K562 (cell line): Measurements from ENCODE around the gene SMAD3. TPM values are rescaled to one million over a fixed set of nuclear protein-coding genes. Genes with fewer than 3 reads are reported as not detected.

Source experiments
- ATAC-seq: fragments of 200-7000 bp; cut with Tn5 transposase; 3 replicates; pipeline ENCODE4 v1.9.1; 2020; ENCODE audit warnings: moderate library complexity
- BruUV-seq: library from RNA; stranded (reverse); fragments of 400-500 nt; replicated peaks from 2 replicates; lab custom pipeline; 2021; lab: Mats Ljungman, UMichigan
- CTCF ChIA-PET: fragments of 300-600 bp; formaldehyde crosslinking; extraction: SDS; loops from one replicate; lab custom pipeline; 2021; ENCODE audit warnings: low intra/inter-chr PET ratio; lab: Yijun Ruan, JAX
- POLR2A ChIA-PET: fragments of 300-600, 350-650 bp; sonication (Branson Sonifier 250); formaldehyde crosslinking; extraction: SDS; loops from one replicate; lab custom pipeline; 2021; ENCODE audit warnings: antibody characterized with exemption, inconsistent platforms; lab: Yijun Ruan, JAX
- DNase-seq, 4 experiments: peaks; one replicate each; pipeline versions ENCODE4 v3.0.0 to v3.0.0-alpha.2; 2011 to 2018; ENCODE audit warnings: low spot score in 3 of 4, mixed read lengths in 3 of 4; ENCODE audit errors: extremely low read depth in 1 of 4
- FAIRE-seq: peaks from 2 replicates; lab custom pipeline; 2011; peaks lifted over from hg19 to GRCh38; lab: Jason Lieb, UNC
- H2AFZ ChIP-seq: 2 replicates; pipeline ENCODE4 v1.6.0; 2011; ENCODE audit warnings: low read depth, low read length, control low read depth, inconsistent platforms
- H3K27ac ChIP-seq: fragments of 200-600 bp; 3 replicates; pipeline ENCODE4 v1.8.0; 2011; ENCODE audit warnings: low read depth, mild to moderate bottlenecking, control low read depth, inconsistent platforms, low read length, moderate library complexity, mixed read lengths; ENCODE audit errors: extremely low read depth
- H3K27me3 ChIP-seq, 2 experiments: fragments of 300-600 bp in 1 of 2; 2 replicates in 1 of 2; 3 replicates in 1 of 2; pipeline versions ENCODE4 v1.6.0 to v1.8.0; 2011; ENCODE audit warnings: inconsistent platforms in 2 of 2, low read length in 2 of 2, mild to moderate bottlenecking in 1 of 2, mixed read lengths in 1 of 2, moderate library complexity in 1 of 2; ENCODE audit not compliant: control insufficient read depth in 2 of 2, insufficient read depth in 2 of 2
- H3K36me3 ChIP-seq: fragments of 300-600 bp; 3 replicates; pipeline ENCODE4 v1.8.0; 2011; ENCODE audit warnings: mild to moderate bottlenecking, low read length, inconsistent platforms; ENCODE audit not compliant: control insufficient read depth, insufficient read depth
- H3K4me1 ChIP-seq, 2 experiments: fragments of 200-600 bp in 1 of 2; replicated peaks in 1 of 2; 2 replicates in 1 of 2; 3 replicates in 1 of 2; pipeline versions ENCODE4 v1.5.1 to v1.8.0; 2011; ENCODE audit warnings: inconsistent platforms in 2 of 2, low read length in 2 of 2, mild to moderate bottlenecking in 1 of 2, mixed read lengths in 1 of 2, moderate library complexity in 1 of 2; ENCODE audit not compliant: control insufficient read depth in 2 of 2, insufficient read depth in 2 of 2
- H3K4me2 ChIP-seq: 2 replicates; pipeline ENCODE4 v1.6.1; 2011; ENCODE audit warnings: low read length, control low read depth, inconsistent platforms, mixed read lengths; ENCODE audit not compliant: insufficient read depth
- H3K4me3 ChIP-seq: fragments of 200-600 bp; sonication (generic), shearing (Covaris generic); 2 replicates; pipeline ENCODE4 v1.5.1; 2016; ENCODE audit warnings: control low read depth, inconsistent platforms
- H3K79me2 ChIP-seq: fragments of 200-600 bp; 3 replicates; pipeline ENCODE4 v1.8.0; 2011; ENCODE audit warnings: low read length, inconsistent platforms; ENCODE audit not compliant: control insufficient read depth, insufficient read depth
- H3K9ac ChIP-seq, 2 experiments: 2 replicates each; pipeline versions ENCODE4 v1.6.0 to v1.6.1; 2011; ENCODE audit warnings: low read depth in 2 of 2, low read length in 2 of 2, control low read depth in 1 of 2, inconsistent platforms in 1 of 2, mild to moderate bottlenecking in 1 of 2, mixed read lengths in 1 of 2; ENCODE audit not compliant: insufficient read depth in 1 of 2
- H3K9me1 ChIP-seq: one replicate; pipeline ENCODE4 v1.6.0; 2011; ENCODE audit warnings: inconsistent platforms, mild to moderate bottlenecking, low read length, moderate library complexity; ENCODE audit not compliant: control insufficient read depth, insufficient read depth
- H3K9me3 ChIP-seq: replicated peaks from 2 replicates; pipeline ENCODE4 v1.5.1; 2011; ENCODE audit warnings: low read depth, low read length, inconsistent platforms; ENCODE audit not compliant: control insufficient read depth, insufficient read depth
- H4K20me1 ChIP-seq: replicated peaks from 2 replicates; pipeline ENCODE4 v1.6.1; 2011; ENCODE audit warnings: low read length, inconsistent platforms, mixed read lengths; ENCODE audit not compliant: control insufficient read depth, insufficient read depth
- CTBP1 ChIP-seq: fragments of 450-650 bp; IDR thresholded peaks from 2 replicates; pipeline ENCODE4 v1.6.1; 2016; ENCODE audit warnings: borderline replicate concordance
- KLF13 ChIP-seq: fragments of 450-650 bp; IDR thresholded peaks from 2 replicates; pipeline ENCODE4 v1.6.1; 2016; ENCODE audit warnings: missing genetic modification characterization, low read depth, mild to moderate bottlenecking, missing compliant biosample characterization, moderate library complexity, borderline replicate concordance
- ZNF23 ChIP-seq: fragments of 250-450 bp; sonication (Bioruptor Pico); IDR thresholded peaks from 2 replicates; pipeline ENCODE4 v1.4.0; 2020; ENCODE audit warnings: mild to moderate bottlenecking
- WGBS: fragments of 100-300 bp; shearing (Covaris generic); methylation state at CpG from one replicate; pipeline ENCODE4 v1.1.6; 2016; ENCODE audit warnings: low coverage, mixed read lengths; ENCODE audit not compliant: insufficient coverage; ENCODE audit errors: missing lambda C conversion rate; 5-methylcytosine and 5-hydroxymethylcytosine counted together
- in situ Hi-C: fragments of 300-500 bp; cut with MboI; formaldehyde crosslinking; loops from 4 replicates; pipeline ENCODE4 v1.15.0; 2018; ENCODE audit warnings: inconsistent platforms, mixed read lengths
- intact Hi-C: fragments of 100-400 bp; cut with micrococcal nuclease; formaldehyde crosslinking; loops from 2 replicates; pipeline ENCODE4 v1.14.2; 2022
- polyA plus RNA-seq, 8 experiments: library from polyadenylated mRNA; depleted of rRNA in 4 of 8; stranded (reverse) in 5 of 8; unstranded in 3 of 8; fragments of >200 nt; fragmentation: Nextera tagmentation in 2 of 8; fragmentation: Illumina TruSeq in 1 of 8; extraction: Ambion mirVana in 2 of 8; extraction: Trizol in 1 of 8; gene quantifications; 2 replicates each; pipeline versions ENCODE4 v1.2.1 to v1.2.3, GENCODE V29; 2011 to 2014; ENCODE audit warnings: inconsistent platforms in 1 of 8, missing spikeins in 1 of 8
- total RNA-seq, 7 experiments: library from RNA; depleted of rRNA in 6 of 7; stranded (reverse); fragments of >200 nt in 6 of 7; fragmentation: Illumina TruSeq in 2 of 7; extraction: Trizol in 2 of 7; gene quantifications; 2 replicates each; pipeline versions ENCODE4 v1.2.1 to v1.2.3, GENCODE V29; 2011 to 2021; ENCODE audit warnings: low replicate concordance in 1 of 7
- TF ChIP-seq, protein P1 (sequence below): fragments of 250-450 bp; sonication (Bioruptor Pico); IDR thresholded peaks from 2 replicates; pipeline ENCODE4 v1.8.0; 2021; ENCODE audit warnings: moderate library complexity, mild to moderate bottlenecking, inconsistent platforms

The SMAD3 gene
- total and polyA plus RNA-seq, 9 of the 15 experiments (the other 6 are each of a cell fraction or from before 2014, with no cell fraction given): 4.3 to 39.2 (median 11.1) TPM

DNA sequence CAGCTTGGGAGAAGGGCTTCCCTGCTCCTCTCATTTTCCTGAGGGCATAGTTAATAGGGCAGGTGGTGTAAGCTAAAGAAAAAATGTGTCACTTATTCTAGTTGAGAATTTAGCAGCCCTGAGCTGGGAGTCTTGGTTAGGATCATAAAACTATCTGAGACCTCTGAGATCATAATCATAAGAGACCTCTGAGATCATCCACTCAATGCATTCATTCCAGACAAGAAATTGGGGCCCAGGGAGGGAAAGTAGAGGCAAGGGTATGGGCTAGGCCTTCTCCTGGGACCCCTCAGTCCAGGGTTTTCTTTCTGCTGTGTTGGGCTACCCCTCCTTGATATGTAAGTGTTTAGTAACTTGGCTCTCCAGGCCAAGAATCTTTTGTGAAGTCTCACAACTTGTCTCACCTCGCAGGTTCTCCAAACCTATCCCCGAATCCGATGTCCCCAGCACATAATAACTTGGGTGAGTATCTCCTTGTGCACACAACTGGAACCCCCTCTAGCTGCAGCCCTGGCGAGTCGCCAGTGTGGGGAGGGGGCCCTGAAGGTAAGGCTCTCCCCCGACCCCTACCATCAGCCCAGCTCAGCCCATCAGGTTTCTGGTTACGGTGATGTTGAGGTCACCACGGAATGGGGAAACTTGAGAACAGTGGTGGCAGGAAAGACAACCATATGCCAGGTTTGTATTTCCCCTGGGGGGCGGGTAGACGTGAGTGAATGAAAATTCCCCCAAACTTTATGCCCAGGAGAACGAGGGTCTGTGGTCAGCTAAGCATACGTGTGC is 104.9 kb downstream of the SMAD3 start:
- Histone ChIP-seq H3K36me3 (peaks cover 39% of the 10 kb centered on the region; the same call in 2 of the 3 replicates), H3K27me3 (no peaks in the 10 kb centered on the region), H3K9me3 (no peaks in the 10 kb centered on the region), H3K9me1 (no peaks in the 10 kb centered on the region), H3K4me2 (no peak overlapping the region), H3K9ac (no peak overlapping the region)
- no TSS peak for BruUV-seq
- 86% methylated on average over 12 of the region's 12 CpGs for WGBS
- intact Hi-C loops: loop anchor here (10.0 kb wide), 1 partner anchor 106 kb away; the partner anchor contains the start of gene SMAD3
- ATAC-seq: no peak
- POLR2A ChIA-PET: interaction anchor here (0.7 to 1.2 kb wide), 2 partner anchors 9 to 107 kb away, joined by 3 read pairs; no protein-coding TSS in a partner anchor
- no peak for TF ChIP-seq ZNF23 (CRISPR knock-in tag)
- TF ChIP-seq KLF13: no peak
- no peak for TF ChIP-seq CTBP1
- TF ChIP-seq, protein P1, sequence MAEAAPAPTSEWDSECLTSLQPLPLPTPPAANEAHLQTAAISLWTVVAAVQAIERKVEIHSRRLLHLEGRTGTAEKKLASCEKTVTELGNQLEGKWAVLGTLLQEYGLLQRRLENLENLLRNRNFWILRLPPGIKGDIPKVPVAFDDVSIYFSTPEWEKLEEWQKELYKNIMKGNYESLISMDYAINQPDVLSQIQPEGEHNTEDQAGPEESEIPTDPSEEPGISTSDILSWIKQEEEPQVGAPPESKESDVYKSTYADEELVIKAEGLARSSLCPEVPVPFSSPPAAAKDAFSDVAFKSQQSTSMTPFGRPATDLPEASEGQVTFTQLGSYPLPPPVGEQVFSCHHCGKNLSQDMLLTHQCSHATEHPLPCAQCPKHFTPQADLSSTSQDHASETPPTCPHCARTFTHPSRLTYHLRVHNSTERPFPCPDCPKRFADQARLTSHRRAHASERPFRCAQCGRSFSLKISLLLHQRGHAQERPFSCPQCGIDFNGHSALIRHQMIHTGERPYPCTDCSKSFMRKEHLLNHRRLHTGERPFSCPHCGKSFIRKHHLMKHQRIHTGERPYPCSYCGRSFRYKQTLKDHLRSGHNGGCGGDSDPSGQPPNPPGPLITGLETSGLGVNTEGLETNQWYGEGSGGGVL: no peak
- TF ChIP-seq, all 486 proteins: peak for 0
- H3K79me2 ChIP-seq: no peaks in the 10 kb centered on the region
- no peaks in the 10 kb centered on the region for H3K4me1 ChIP-seq
- H3K4me3 ChIP-seq: no peak overlapping the region
- FAIRE-seq: no peak
- DNase-seq: no peak
- H3K27ac ChIP-seq: no peak overlapping the region
- in situ Hi-C loops: no loop called here
- no peak overlapping the region for H2AFZ ChIP-seq
- CTCF ChIA-PET: no interaction called here
- 0 out of 2 replicates have a peak, but pooled peaks cover 8% of the 10 kb centered on the region for H4K20me1 ChIP-seq
